HUES48 (cell line): Measurements from ENCODE around the gene ARMC2.
"Not testable (repeated sequence)": the region's sequence is repeated elsewhere in the genome, so short reads cannot be mapped to it uniquely, and the experiment has no call there.

Source experiments
- H3K27ac ChIP-seq: one replicate; pipeline ENCODE4 v1.7.0; 2013; ENCODE audit warnings: low read depth, low read length, inconsistent platforms
- H3K27me3 ChIP-seq: 2 replicates; pipeline ENCODE4 v1.6.1; 2013; ENCODE audit warnings: mild to moderate bottlenecking, low read length; ENCODE audit not compliant: control insufficient read depth, insufficient read depth
- H3K36me3 ChIP-seq: 2 replicates; pipeline ENCODE4 v1.6.1; 2013; ENCODE audit warnings: low read length; ENCODE audit not compliant: control insufficient read depth, insufficient read depth
- H3K4me1 ChIP-seq: 2 replicates; pipeline ENCODE4 v1.6.1; 2013; ENCODE audit warnings: mild to moderate bottlenecking, low read length; ENCODE audit not compliant: control insufficient read depth, insufficient read depth
- H3K4me3 ChIP-seq: 2 replicates; pipeline ENCODE4 v1.5.1; 2013; ENCODE audit warnings: mild to moderate bottlenecking, low read depth, low read length
- H3K9ac ChIP-seq: 2 replicates; pipeline ENCODE4 v1.6.1; 2013; ENCODE audit warnings: mild to moderate bottlenecking, low read depth, low read length, moderate library complexity
- H3K9me3 ChIP-seq: 2 replicates; pipeline ENCODE4 v1.6.1; 2013; ENCODE audit warnings: low read length; ENCODE audit not compliant: control insufficient read depth, insufficient read depth

ARMC2 gene

DNA sequence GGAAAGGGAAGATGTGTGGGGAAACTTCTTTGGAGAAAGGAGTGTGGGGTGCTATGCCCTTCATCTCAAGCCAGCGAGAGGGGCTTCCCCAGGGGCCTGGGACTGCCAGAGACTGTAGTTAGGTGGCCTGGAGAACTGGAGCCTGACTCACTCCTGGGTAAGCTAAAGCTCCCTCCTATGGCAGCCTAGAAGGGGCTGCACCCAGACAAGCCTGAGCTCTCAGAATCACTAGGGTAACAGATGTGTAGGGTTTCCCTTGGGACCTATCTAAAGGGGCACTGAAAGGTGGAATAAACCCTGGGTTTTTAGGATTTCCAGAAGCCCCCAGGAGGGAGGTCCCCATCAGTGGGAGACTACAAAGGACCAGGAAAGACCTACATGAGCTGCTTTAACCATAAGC is 1.6 kb upstream of the ARMC2 start:
- Histone ChIP-seq H3K27ac (no peak overlapping the region), H3K4me1 (peaks cover 7% of the 10 kb centered on the region), H3K36me3 (no peaks in the 10 kb centered on the region), H3K9me3 (no peaks in the 10 kb centered on the region), H3K4me3 (no peak overlapping the region), H3K27me3 (no peaks in the 10 kb centered on the region), H3K9ac (no peak overlapping the region)

DNA sequence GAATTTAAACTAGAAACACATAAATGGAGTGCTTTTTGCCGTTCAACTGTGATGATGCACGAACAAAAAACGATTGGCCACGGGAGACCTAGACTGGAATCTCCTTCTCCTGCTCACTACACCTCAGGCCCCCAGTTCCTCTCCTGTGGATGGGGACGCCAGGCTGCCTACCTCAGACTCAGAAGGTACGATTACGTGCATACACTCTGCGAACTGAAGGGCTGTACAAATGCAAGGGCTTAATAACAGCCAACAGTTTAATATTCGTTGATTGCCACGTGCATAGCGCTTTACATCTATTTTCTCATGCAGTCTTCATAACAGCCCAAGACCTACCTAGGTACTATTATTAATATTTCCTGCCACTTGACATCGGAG is 495 bp upstream of the ARMC2 start:
- peak overlapping the region; percentile 50; the same call in 1 of the 2 replicates for H3K9ac ChIP-seq
- H3K27ac ChIP-seq, result peak overlapping the region; percentile 49
- H3K4me1 ChIP-seq, result peaks cover 7% of the 10 kb centered on the region
- no peaks in the 10 kb centered on the region for H3K9me3 ChIP-seq
- no peaks in the 10 kb centered on the region for H3K36me3 ChIP-seq
- no peaks in the 10 kb centered on the region for H3K27me3 ChIP-seq
- H3K4me3 ChIP-seq, result peak overlapping the region; percentile 93

DNA sequence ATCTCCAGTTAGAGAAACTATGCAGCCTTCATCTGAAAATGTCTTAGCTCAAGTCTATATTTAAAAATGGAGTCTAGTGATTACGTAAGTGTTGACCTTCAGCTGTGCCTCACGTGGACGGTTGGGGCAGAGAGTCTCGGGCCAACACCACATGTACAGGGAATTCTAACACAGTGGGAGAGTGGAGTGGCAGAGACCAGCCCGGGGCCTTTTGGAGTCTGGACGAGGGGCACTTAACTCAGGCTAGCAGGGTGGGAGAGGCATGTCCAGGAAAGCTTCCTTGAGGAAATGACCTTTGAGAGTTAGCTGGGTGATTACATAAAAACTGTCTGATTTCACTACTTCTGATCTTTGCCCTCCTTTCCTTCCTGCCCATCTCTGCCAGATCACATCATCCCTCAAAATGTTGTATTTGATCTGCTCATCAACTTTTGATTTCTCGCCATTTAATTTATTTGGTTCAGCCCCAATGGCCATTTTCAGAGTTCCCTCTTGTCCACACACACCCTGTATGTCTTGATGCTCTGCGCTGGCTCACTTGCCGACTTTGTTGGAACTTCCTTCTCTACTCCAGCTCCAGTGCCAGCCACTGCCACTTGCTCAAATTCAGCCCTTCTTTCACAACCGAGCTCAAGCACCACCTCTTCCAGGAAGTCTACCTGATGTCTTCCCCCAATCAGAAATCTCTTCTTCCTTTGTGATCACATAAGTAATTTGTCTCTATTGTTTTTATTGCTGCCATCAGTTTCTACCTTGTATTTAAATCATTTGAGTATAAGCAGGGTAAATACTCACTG is 2.6 kb downstream of the ARMC2 start:
- no peak overlapping the region for H3K27ac ChIP-seq
- H3K4me3 ChIP-seq, result no peak overlapping the region
- H3K9me3 ChIP-seq, result no peaks in the 10 kb centered on the region
- H3K36me3 ChIP-seq, result peaks cover 5% of the 10 kb centered on the region; the same call in 1 of the 2 replicates
- peaks cover 7% of the 10 kb centered on the region for H3K4me1 ChIP-seq
- no peak overlapping the region for H3K9ac ChIP-seq
- H3K27me3 ChIP-seq, result no peaks in the 10 kb centered on the region

DNA sequence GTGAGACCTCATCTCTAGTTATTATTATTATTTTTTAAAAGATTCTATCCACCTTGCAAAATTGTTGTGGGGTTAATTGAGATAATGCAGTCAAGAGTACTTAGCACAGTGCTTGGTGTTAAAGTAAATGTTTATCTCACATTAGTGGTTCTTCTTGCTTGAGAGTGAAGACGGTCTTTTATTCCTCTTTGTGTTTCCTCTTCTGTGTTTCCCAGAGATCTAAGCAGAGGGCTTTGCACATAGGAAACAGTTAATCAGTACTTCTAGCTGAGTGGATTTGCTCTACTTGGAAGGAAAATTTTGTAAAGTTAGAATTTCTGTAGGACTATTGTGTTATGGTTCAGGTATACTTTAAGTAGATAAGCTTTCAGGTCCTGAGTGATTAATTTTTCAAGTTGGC is 3.5 kb downstream of the ARMC2 start:
- H3K36me3 ChIP-seq, result peaks cover 12% of the 10 kb centered on the region
- no peaks in the 10 kb centered on the region for H3K27me3 ChIP-seq
- H3K4me3 ChIP-seq, result no peak overlapping the region
- peaks cover 7% of the 10 kb centered on the region for H3K4me1 ChIP-seq
- no peak overlapping the region for H3K27ac ChIP-seq
- H3K9ac ChIP-seq, result no peak overlapping the region
- no peaks in the 10 kb centered on the region for H3K9me3 ChIP-seq

DNA sequence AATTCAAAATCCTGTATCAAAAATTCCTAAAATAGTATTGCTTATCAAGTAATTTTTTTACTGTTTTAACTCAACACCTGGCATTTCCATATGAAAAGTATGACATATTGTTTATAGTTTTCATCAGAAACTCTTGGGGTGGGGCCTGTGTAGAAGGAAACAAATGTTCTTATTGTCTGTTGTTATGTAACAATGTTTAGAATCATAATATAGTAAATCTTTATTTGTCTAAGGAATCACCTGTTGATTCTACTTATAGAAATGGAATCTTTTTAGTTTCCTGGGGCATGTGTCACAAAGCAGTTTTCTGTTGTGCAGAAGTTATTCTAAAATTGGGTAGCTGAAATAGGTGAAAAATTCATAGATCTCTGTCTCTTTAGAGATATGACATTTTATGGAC is 4.9 kb downstream of the ARMC2 start:
- H3K9ac ChIP-seq, result no peak overlapping the region
- H3K4me3 ChIP-seq, result no peak overlapping the region
- no peaks in the 10 kb centered on the region for H3K4me1 ChIP-seq
- no peak overlapping the region for H3K27ac ChIP-seq
- no peaks in the 10 kb centered on the region for H3K27me3 ChIP-seq
- H3K9me3 ChIP-seq, result 0 out of 2 replicates have a peak, but pooled peaks cover 5% of the 10 kb centered on the region
- H3K36me3 ChIP-seq, result peaks cover 24% of the 10 kb centered on the region

DNA sequence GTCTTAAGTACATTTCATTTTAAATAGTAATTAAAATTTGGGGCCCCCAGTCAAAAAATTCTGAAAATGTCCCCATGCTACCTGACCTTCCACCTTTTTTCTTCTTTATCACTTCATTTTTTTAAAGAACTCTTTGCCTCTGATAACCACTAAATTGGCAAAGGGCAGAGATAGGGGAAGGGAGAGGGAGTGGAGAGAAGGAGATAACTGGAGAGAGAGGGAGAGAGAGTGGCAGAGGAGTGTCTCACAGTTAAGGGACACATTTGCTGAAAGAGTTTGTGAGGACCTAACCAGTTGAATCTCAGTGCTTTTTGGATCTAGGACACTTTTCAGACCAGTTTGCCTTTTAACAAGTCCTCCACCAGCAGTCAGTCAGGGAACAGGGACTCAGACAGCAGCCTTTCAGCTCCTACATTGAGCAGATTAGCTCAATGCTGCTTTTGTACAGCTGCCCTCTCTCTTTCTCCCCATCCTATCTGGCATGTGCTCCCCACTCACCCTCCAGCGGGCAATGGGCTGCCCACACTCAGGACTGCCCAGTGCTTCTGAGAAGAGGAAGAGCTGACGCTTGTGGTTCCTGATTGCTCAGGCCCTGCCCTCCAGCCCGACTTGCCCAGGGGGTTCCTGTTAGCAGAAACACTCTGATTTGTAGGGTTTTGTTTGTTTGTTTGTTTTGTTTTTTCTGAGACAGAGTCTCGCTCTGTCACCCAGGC is 14.4 kb downstream of the ARMC2 start:
- H3K4me3 ChIP-seq, result no peak overlapping the region
- H3K4me1 ChIP-seq, result peaks cover 10% of the 10 kb centered on the region
- H3K27ac ChIP-seq, result no peak overlapping the region
- peaks cover 10% of the 10 kb centered on the region; the same call in 1 of the 2 replicates for H3K36me3 ChIP-seq
- no peak overlapping the region for H3K9ac ChIP-seq
- H3K9me3 ChIP-seq, result no peaks in the 10 kb centered on the region
- H3K27me3 ChIP-seq, result no peaks in the 10 kb centered on the region

DNA sequence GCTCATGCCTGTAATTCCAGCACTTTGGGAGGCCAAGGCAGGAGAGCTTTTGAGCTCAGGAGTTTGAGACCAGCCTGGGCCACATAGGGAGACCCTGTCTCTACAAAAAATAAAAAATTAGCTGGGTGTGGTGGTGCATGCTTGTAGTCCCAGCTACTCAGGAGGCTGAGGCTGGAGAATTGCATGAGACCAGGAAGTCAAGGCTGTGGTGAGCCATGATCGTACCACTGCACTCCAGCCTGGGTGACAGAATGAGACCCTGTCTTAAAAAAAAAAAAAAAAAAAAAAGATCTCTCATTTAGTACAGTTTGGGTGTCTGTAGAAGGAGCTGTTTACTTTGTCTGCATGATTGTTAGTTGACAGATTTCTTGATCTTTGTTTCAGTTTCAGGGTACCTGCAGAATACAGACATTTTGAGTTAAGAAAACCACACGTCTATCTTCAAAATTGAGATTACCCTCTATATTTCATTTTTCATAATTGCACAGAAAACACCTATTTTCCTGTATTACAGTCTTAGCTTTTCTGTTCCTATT is 17.6 kb downstream of the ARMC2 start:
- H3K9ac ChIP-seq, H3K9me3 ChIP-seq, H3K36me3 ChIP-seq, H3K4me1 ChIP-seq, H3K27ac ChIP-seq, H3K27me3 ChIP-seq, H3K4me3 ChIP-seq: not testable (repeated sequence)

DNA sequence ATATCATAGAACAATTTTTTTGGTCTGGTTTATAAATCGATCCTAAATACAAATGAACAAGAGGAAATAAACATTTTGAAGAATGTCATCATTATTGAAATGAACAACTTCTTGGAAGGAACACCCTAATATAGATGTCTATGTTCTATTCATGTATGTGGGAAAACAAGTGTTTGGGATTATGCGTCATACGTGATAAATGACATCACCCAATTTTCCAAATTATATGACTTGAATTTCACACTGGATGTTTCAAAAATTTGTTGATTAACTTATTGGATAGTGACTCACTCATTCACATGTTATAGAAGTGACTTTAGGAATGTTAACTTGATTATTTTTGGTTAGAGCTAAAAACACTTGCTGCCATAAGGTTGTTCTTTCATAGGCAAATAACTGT is 18.6 kb downstream of the ARMC2 start:
- Histone ChIP-seq H3K27ac (no peak overlapping the region), H3K4me1 (peaks cover 6% of the 10 kb centered on the region), H3K9me3 (no peaks in the 10 kb centered on the region), H3K36me3 (no peaks in the 10 kb centered on the region), H3K9ac (no peak overlapping the region), H3K27me3 (no peaks in the 10 kb centered on the region), H3K4me3 (no peak overlapping the region)

DNA sequence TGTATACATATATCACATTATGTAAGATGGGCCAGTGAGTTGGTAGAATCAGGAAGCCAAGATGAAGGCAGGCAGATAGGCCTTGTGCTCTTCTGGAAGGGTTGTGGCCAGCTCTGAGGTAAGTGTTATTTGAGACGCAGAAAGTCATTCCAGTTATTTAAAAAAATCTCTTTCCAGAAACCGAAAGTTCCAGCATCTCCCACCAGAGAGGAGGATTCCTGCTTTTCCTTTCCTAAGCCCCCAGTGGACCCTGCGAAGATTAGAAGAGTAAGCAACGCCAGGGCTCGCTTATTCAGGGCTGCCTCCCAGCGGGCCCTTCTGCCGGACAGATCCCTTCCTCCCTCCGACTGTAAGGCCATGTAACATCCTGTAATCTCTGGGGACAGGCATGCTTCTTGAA is 20.4 kb downstream of the ARMC2 start:
- H3K9me3 ChIP-seq, result no peaks in the 10 kb centered on the region
- H3K4me1 ChIP-seq, result peaks cover 11% of the 10 kb centered on the region
- no peak overlapping the region for H3K27ac ChIP-seq
- H3K9ac ChIP-seq, result no peak overlapping the region
- H3K4me3 ChIP-seq, result no peak overlapping the region
- no peaks in the 10 kb centered on the region for H3K27me3 ChIP-seq
- no peaks in the 10 kb centered on the region for H3K36me3 ChIP-seq

DNA sequence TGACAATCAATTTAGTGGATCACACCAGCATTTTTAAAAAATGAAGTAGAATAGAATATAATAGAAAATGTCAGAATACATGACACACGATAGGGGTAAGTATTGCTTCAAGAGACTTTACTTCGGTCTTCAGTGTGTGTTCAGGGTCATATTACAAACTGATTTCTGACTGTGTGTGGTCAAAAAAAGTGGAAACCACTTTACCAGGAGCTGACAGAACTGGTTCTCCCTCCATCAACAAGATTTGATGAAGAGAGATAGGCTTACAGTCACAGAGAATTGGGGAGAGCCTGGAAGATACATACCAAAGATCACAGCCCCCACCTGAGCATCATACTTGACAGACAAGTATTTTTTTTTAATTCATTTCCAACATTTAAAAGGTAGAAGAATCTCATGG is 21.7 kb downstream of the ARMC2 start:
- H3K9me3 ChIP-seq, result no peaks in the 10 kb centered on the region
- no peaks in the 10 kb centered on the region for H3K36me3 ChIP-seq
- H3K9ac ChIP-seq, result no peak overlapping the region
- H3K27me3 ChIP-seq, result no peaks in the 10 kb centered on the region
- peaks cover 15% of the 10 kb centered on the region for H3K4me1 ChIP-seq
- no peak overlapping the region for H3K27ac ChIP-seq
- no peak overlapping the region for H3K4me3 ChIP-seq

DNA sequence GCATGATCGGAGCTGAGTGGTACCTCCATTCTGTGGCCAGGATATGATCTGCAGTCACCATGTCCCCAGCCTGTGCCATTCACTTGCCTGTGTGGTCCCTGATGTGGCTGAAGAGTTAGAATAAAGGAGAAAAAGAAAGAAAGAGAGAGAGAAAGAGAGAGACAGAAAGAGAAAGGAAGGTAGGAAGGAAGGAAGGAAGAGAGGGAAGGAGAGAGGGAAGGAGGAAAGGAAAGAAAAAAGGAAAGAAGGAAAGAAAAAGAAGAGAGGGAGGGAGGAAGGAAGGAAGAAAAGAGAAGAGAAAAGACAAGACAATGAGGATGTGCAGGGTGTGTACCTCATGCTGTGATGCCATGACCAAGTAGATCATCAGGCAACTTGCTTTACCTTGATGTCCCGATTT is 22.1 kb downstream of the ARMC2 start:
- H3K27ac ChIP-seq, result no peak overlapping the region

More for the DNA sequence above, 22.1 kb downstream of the ARMC2 start:
- Histone ChIP-seq H3K27me3 (no peaks in the 10 kb centered on the region), H3K9ac (no peak overlapping the region), H3K4me1 (peaks cover 15% of the 10 kb centered on the region), H3K9me3 (no peaks in the 10 kb centered on the region), H3K4me3 (no peak overlapping the region), H3K36me3 (no peaks in the 10 kb centered on the region)
